Vagina (tissue), 2 donors: Measurements from ENCODE around the gene EFEMP2. TPM values are rescaled to one million over a fixed set of nuclear protein-coding genes. Genes with fewer than 3 reads are reported as not detected.

ENCODE experiments used
- DNase-seq, 2 donors: peaks; one replicate each; pipeline ENCODE4 v3.0.0-alpha.2; 2017; ENCODE audit errors: extremely low spot score in 2 of 2
- H3K27ac ChIP-seq: fragments of 200-600 bp; sonication (generic); one replicate; pipeline ENCODE4 v1.5.1; 2019
- H3K27me3 ChIP-seq: fragments of 200-600 bp; sonication (generic); one replicate; pipeline ENCODE4 v1.5.1; 2019
- H3K36me3 ChIP-seq, 2 donors: fragments of 200-600 bp; sonication (generic); one replicate each; pipeline ENCODE4 v1.5.1; 2017 to 2019
- H3K4me1 ChIP-seq: fragments of 200-600 bp; sonication (generic); one replicate; pipeline ENCODE4 v1.5.1; 2019
- H3K4me3 ChIP-seq, 2 donors: fragments of 200-600 bp; sonication (generic); 1 replicate in 1 of 2; 2 replicates in 1 of 2; pipeline ENCODE4 v1.5.1; 2016 to 2019
- H3K9me3 ChIP-seq: fragments of 200-600 bp; sonication (generic); one replicate; pipeline ENCODE4 v1.5.1; 2019
- POLR2A ChIP-seq, 2 donors: fragments of 450-650 bp; IDR thresholded peaks; one replicate each; pipeline ENCODE4 v1.6.1; 2017; ENCODE audit warnings: antibody characterized with exemption in 2 of 2, mild to moderate bottlenecking in 2 of 2, moderate library complexity in 2 of 2
- POLR2AphosphoS5 ChIP-seq, 2 donors: sonication (generic); formaldehyde crosslinking; IDR thresholded peaks; one replicate each; pipeline ENCODE4 v1.9.0; 2017; ENCODE audit warnings: antibody characterized with exemption in 2 of 2, mild to moderate bottlenecking in 2 of 2, low read depth in 1 of 2; ENCODE audit not compliant: insufficient read depth in 1 of 2
- intact Hi-C: fragments of 100-400 bp; cut with DNase I; formaldehyde crosslinking; loops from one replicate; pipeline ENCODE4 v1.15.1; 2023
- total RNA-seq: library from RNA; depleted of rRNA; stranded (reverse); fragments of >200 nt; gene quantifications from one replicate; pipeline ENCODE4 v1.2.3, GENCODE V29; 2016
- TF ChIP-seq, protein P1 (sequence below), 3 experiments: fragments of 450-650 bp in 2 of 3; fragments of 200-600 bp in 1 of 3; sonication (generic) in 1 of 3; IDR thresholded peaks; one replicate each; pipeline ENCODE4 v1.5.1; 2017 to 2019; ENCODE audit warnings: antibody characterized with exemption in 3 of 3, mild to moderate bottlenecking in 2 of 3, moderate library complexity in 2 of 3

EFEMP2 gene
- total RNA-seq, 1 donor from 2014 or later, result 57.9 TPM

DNA sequence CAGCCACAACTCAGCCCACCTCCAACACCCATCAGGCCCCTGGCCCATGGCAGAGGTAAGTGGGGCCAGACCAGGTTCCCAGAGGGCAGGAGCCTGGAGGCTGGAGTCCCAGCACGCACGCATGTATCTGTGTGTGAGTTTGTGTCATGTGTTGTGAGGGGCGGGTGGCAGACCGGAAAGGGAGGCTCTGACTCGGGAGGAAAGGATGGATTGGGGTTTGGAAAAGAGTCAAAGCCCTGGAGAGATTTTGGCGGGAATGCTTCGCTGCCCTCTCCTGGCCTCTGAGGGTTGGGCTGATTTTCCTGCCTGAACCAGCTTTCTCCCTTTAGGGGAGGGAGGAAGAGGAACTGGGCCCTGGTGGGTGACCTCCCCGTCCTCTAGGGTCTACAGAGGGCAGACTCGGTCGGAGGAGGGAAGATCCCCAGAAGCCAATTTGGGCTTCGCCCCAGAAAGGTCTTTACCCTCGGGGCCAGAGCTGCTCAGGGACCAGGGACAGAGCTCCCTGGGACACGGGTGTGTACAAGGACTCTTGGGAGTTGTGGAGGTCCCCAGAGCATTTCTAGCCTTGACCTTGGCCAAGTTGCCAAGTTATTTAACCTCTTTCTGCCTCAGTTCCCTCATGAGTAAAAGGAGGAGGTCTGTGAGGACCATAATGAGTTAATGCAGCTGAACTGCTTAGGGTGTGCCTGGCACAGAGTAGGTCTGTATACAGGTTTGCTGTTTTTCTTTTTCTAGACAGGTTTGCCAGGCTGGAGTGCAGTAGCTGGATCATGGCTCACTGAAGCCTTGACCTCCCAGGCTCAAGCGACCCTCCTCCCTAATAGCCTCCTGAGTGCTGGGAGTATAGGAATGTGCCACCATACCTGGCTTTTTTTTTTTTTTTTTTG is 39.3 kb upstream of the EFEMP2 start:
- H3K9me3 ChIP-seq, result no peaks in the 10 kb centered on the region
- intact Hi-C loops, result no loop called here
- TF ChIP-seq, protein P1, sequence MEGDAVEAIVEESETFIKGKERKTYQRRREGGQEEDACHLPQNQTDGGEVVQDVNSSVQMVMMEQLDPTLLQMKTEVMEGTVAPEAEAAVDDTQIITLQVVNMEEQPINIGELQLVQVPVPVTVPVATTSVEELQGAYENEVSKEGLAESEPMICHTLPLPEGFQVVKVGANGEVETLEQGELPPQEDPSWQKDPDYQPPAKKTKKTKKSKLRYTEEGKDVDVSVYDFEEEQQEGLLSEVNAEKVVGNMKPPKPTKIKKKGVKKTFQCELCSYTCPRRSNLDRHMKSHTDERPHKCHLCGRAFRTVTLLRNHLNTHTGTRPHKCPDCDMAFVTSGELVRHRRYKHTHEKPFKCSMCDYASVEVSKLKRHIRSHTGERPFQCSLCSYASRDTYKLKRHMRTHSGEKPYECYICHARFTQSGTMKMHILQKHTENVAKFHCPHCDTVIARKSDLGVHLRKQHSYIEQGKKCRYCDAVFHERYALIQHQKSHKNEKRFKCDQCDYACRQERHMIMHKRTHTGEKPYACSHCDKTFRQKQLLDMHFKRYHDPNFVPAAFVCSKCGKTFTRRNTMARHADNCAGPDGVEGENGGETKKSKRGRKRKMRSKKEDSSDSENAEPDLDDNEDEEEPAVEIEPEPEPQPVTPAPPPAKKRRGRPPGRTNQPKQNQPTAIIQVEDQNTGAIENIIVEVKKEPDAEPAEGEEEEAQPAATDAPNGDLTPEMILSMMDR (IDR thresholded peaks at IDR 0.05), result no peak
- TF ChIP-seq POLR2A (IDR thresholded peaks at IDR 0.05) (no peak), POLR2AphosphoS5 (IDR thresholded peaks at IDR 0.05; ENCODE audit: insufficient read depth in 1 of 2, low read depth in 1 of 2) (peak; percentile 52 to 82)
- H3K27me3 ChIP-seq, result no peaks in the 10 kb centered on the region
- H3K36me3 ChIP-seq, result no peaks in the 10 kb centered on the region
- no peak overlapping the region for H3K4me3 ChIP-seq
- peak overlapping the region; percentile 76 for H3K27ac ChIP-seq
- no peak for DNase-seq
- peaks cover 52% of the 10 kb centered on the region for H3K4me1 ChIP-seq

DNA sequence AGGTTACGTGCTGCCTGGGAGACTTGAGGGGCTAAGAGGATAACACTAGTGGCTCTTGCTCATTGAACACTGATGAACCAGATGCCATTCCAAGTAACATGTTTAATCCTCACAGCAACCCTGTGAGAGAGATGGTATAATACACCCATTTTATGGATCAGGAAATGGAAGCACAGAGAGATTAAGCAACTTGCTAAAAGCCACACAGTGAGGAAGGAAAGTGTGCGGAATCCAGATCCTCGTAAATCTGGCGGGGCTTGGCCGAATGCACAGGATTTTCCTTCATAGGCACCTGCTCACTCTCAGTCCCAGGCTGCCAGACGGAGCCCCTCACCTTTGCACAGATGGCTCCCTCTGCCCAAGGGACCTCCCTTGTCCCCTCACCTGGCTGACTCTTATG is 35.3 kb upstream of the EFEMP2 start:
- no peak for DNase-seq
- Histone ChIP-seq H3K4me3 (no peak overlapping the region), H3K9me3 (no peaks in the 10 kb centered on the region), H3K4me1 (peaks cover 19% of the 10 kb centered on the region), H3K27me3 (no peaks in the 10 kb centered on the region), H3K36me3 (no peaks in the 10 kb centered on the region), H3K27ac (no peak overlapping the region)
- TF ChIP-seq POLR2AphosphoS5 (IDR thresholded peaks at IDR 0.05; ENCODE audit: insufficient read depth in 1 of 2, low read depth in 1 of 2) (no peak), POLR2A (IDR thresholded peaks at IDR 0.05) (no peak)
- TF ChIP-seq, protein P1 (IDR thresholded peaks at IDR 0.05), result no peak
- intact Hi-C loops, result no loop called here

DNA sequence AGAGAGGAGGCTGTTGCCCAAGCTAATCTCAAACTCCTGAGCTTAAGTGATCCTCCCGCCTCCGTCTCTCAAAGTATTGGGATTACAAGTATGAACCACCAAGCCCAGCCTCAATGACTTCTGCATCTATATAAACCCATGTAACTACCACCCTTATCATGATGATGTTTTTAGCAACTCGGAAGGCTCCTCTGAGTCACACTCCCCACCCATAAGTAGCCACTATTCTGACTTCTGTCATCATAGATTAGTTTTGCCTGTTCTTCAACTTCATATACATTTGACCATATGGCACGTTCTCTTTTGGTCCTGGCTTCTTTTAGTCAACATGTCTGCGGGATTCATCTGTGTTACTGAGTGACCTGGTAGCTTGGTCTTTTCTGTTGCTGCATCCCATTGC is 34.0 kb upstream of the EFEMP2 start:
- H3K9me3 ChIP-seq, result no peaks in the 10 kb centered on the region
- no peaks in the 10 kb centered on the region for H3K36me3 ChIP-seq
- peaks cover 6% of the 10 kb centered on the region for H3K4me1 ChIP-seq
- DNase-seq, result no peak
- intact Hi-C loops, result no loop called here
- TF ChIP-seq POLR2A (IDR thresholded peaks at IDR 0.05), result no peak
- TF ChIP-seq, protein P1 (IDR thresholded peaks at IDR 0.05), result no peak
- no peak for TF ChIP-seq POLR2AphosphoS5 (IDR thresholded peaks at IDR 0.05; ENCODE audit: insufficient read depth in 1 of 2, low read depth in 1 of 2)
- H3K27ac ChIP-seq, result no peak overlapping the region
- no peaks in the 10 kb centered on the region for H3K27me3 ChIP-seq
- no peak overlapping the region for H3K4me3 ChIP-seq

DNA sequence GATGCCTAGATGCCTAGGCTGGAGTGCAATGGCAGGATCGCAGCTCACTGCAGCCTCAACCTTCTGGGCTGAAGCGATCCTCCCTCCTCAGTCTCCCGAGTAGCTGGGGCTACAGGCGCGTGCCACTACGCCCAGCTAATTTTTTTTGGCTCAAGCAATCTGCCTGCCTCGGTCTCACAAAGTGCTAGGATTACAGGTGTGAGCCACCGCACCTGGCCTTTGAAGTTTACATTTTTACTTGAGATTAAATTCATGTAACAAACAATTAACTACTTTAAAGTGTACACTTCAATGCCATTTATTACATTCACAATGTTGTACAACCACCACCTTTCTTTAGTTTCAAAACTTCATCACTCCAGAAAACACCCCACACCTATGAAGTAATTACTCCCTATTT is 31.1 kb upstream of the EFEMP2 start:
- DNase-seq, result no peak
- H3K9me3 ChIP-seq, result no peaks in the 10 kb centered on the region
- peaks cover 15% of the 10 kb centered on the region for H3K4me1 ChIP-seq
- intact Hi-C loops, result no loop called here
- no peaks in the 10 kb centered on the region for H3K36me3 ChIP-seq
- no peak overlapping the region for H3K4me3 ChIP-seq
- no peaks in the 10 kb centered on the region for H3K27me3 ChIP-seq
- H3K27ac ChIP-seq, result no peak overlapping the region
- TF ChIP-seq POLR2AphosphoS5 (IDR thresholded peaks at IDR 0.05; ENCODE audit: insufficient read depth in 1 of 2, low read depth in 1 of 2) (no peak), POLR2A (IDR thresholded peaks at IDR 0.05) (no peak)
- TF ChIP-seq, protein P1 (IDR thresholded peaks at IDR 0.05), result no peak

DNA sequence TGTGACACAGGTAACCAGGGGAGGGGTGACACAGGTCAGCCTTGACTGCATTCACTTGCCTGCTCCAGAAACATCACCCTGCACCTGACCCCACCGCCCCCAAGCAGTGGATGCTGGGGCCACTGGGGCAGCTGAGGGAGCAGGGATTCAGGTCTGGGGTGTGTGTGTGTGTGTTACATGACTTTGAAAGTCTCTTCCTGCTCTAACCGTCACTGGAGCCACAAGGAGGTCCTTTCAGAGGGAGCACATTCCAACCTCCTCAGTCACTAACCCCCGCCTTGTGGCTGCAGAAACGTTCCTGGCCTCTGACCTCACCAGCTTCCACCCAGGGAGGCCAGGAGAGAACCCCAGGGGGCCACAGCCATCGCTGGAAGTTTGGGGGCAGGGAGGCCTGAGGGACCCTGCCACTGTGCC is 30.5 kb upstream of the EFEMP2 start:
- H3K4me1 ChIP-seq, result peaks cover 17% of the 10 kb centered on the region
- H3K36me3 ChIP-seq, result no peaks in the 10 kb centered on the region
- intact Hi-C loops, result no loop called here
- no peaks in the 10 kb centered on the region for H3K27me3 ChIP-seq
- H3K9me3 ChIP-seq, result no peaks in the 10 kb centered on the region
- DNase-seq, result no peak
- TF ChIP-seq POLR2AphosphoS5 (IDR thresholded peaks at IDR 0.05; ENCODE audit: insufficient read depth in 1 of 2, low read depth in 1 of 2), result no peak
- TF ChIP-seq, protein P1 (IDR thresholded peaks at IDR 0.05), result no peak
- TF ChIP-seq POLR2A (IDR thresholded peaks at IDR 0.05), result no peak
- H3K4me3 ChIP-seq, result no peak overlapping the region
- no peak overlapping the region for H3K27ac ChIP-seq
